ENCODE results near the gene HMX2. TPM values are rescaled to one million over a fixed set of nuclear protein-coding genes. Genes with fewer than 3 reads are reported as not detected.
"Not testable (repeated sequence)": the region's sequence is repeated elsewhere in the genome, so short reads cannot be mapped to it uniquely, and the experiment has no call there.

HMX2 gene
- total RNA-seq, 1 donor from 2014 or later = not detected

- peaks cover 10 to 48% (median 48%) of the 10 kb centered on the region in 3 donors for H3K36me3 ChIP-seq (ENCODE audit: control insufficient read depth in 3 of 3, insufficient read depth in 3 of 3, low read length in 3 of 3)
- H3K27me3 ChIP-seq (ENCODE audit: control insufficient read depth in 3 of 3, insufficient read depth in 3 of 3, low read length in 3 of 3) = no peaks in the 10 kb centered on the region
- H3K4me1 ChIP-seq (ENCODE audit: control insufficient read depth in 3 of 3, insufficient read depth in 3 of 3, low read length in 3 of 3) = no peaks in the 10 kb centered on the region
- no peak overlapping the region for H3K4me3 ChIP-seq (ENCODE audit: low read length in 3 of 3)
- no peaks in the 10 kb centered on the region for H3K9me3 ChIP-seq (ENCODE audit: control insufficient read depth in 3 of 3, low read length in 3 of 3)
- H3K9ac ChIP-seq (ENCODE audit: low read depth in 1 of 3, low read length in 3 of 3) = no peak overlapping the region
- no peak overlapping the region for H3K27ac ChIP-seq (ENCODE audit: low read depth, low read length)
Measured at GRCh38 chr10:123164319-123164718, 16.4 kb downstream of the HMX2 start.

- Histone ChIP-seq H3K36me3 (ENCODE audit: control insufficient read depth in 3 of 3, insufficient read depth in 3 of 3, low read length in 3 of 3) (peaks cover 10 to 48% (median 45%) of the 10 kb centered on the region in 3 donors), H3K9me3 (ENCODE audit: control insufficient read depth in 3 of 3, low read length in 3 of 3) (no peaks in the 10 kb centered on the region), H3K9ac (ENCODE audit: low read depth in 1 of 3, low read length in 3 of 3) (no peak overlapping the region), H3K4me1 (ENCODE audit: control insufficient read depth in 3 of 3, insufficient read depth in 3 of 3, low read length in 3 of 3) (no peaks in the 10 kb centered on the region), H3K27ac (ENCODE audit: low read depth, low read length) (no peak overlapping the region), H3K4me3 (ENCODE audit: low read length in 3 of 3) (no peak overlapping the region), H3K27me3 (ENCODE audit: control insufficient read depth in 3 of 3, insufficient read depth in 3 of 3, low read length in 3 of 3) (no peaks in the 10 kb centered on the region)
Measured at GRCh38 chr10:123165445-123166072, 17.6 kb downstream of the HMX2 start.

GRCh38 chr10:123166618-123167017 is 18.7 kb downstream of the HMX2 start:
- Histone ChIP-seq H3K4me1 (ENCODE audit: control insufficient read depth in 3 of 3, insufficient read depth in 3 of 3, low read length in 3 of 3) (no peaks in the 10 kb centered on the region), H3K27me3 (ENCODE audit: control insufficient read depth in 3 of 3, insufficient read depth in 3 of 3, low read length in 3 of 3) (no peaks in the 10 kb centered on the region), H3K4me3 (ENCODE audit: low read length in 3 of 3) (no peak overlapping the region), H3K9me3 (ENCODE audit: control insufficient read depth in 3 of 3, low read length in 3 of 3) (no peaks in the 10 kb centered on the region), H3K9ac (ENCODE audit: low read depth in 1 of 3, low read length in 3 of 3) (no peak overlapping the region), H3K27ac (ENCODE audit: low read depth, low read length) (no peak overlapping the region), H3K36me3 (ENCODE audit: control insufficient read depth in 3 of 3, insufficient read depth in 3 of 3, low read length in 3 of 3) (peaks cover 10 to 43% (median 41%) of the 10 kb centered on the region in 3 donors)

- no peak overlapping the region for H3K9ac ChIP-seq (ENCODE audit: low read depth in 1 of 3, low read length in 3 of 3)
- H3K27me3 ChIP-seq (ENCODE audit: control insufficient read depth in 3 of 3, insufficient read depth in 3 of 3, low read length in 3 of 3) = no peaks in the 10 kb centered on the region
- no peaks in the 10 kb centered on the region for H3K9me3 ChIP-seq (ENCODE audit: control insufficient read depth in 3 of 3, low read length in 3 of 3)
- no peaks in the 10 kb centered on the region for H3K4me1 ChIP-seq (ENCODE audit: control insufficient read depth in 3 of 3, insufficient read depth in 3 of 3, low read length in 3 of 3)
- H3K27ac ChIP-seq (ENCODE audit: low read depth, low read length) = no peak overlapping the region
- peaks cover 2 to 7% (median 7%) of the 10 kb centered on the region in 3 donors for H3K36me3 ChIP-seq (ENCODE audit: control insufficient read depth in 3 of 3, insufficient read depth in 3 of 3, low read length in 3 of 3)
- no peak overlapping the region for H3K4me3 ChIP-seq (ENCODE audit: low read length in 3 of 3)
Measured at GRCh38 chr10:123170961-123171360, 23.0 kb downstream of the HMX2 start.

GRCh38 chr10:123171616-123172015 is 23.7 kb downstream of the HMX2 start:
- not testable (repeated sequence) for H3K27ac ChIP-seq (ENCODE audit: low read depth, low read length); H3K27me3 ChIP-seq (ENCODE audit: control insufficient read depth in 3 of 3, insufficient read depth in 3 of 3, low read length in 3 of 3); H3K4me1 ChIP-seq (ENCODE audit: control insufficient read depth in 3 of 3, insufficient read depth in 3 of 3, low read length in 3 of 3); H3K9ac ChIP-seq (ENCODE audit: low read depth in 1 of 3, low read length in 3 of 3); H3K4me3 ChIP-seq (ENCODE audit: low read length in 3 of 3); H3K36me3 ChIP-seq (ENCODE audit: control insufficient read depth in 3 of 3, insufficient read depth in 3 of 3, low read length in 3 of 3); H3K9me3 ChIP-seq (ENCODE audit: control insufficient read depth in 3 of 3, low read length in 3 of 3)

- Histone ChIP-seq H3K27ac (ENCODE audit: low read depth, low read length) (no peak overlapping the region), H3K4me1 (ENCODE audit: control insufficient read depth in 3 of 3, insufficient read depth in 3 of 3, low read length in 3 of 3) (no peaks in the 10 kb centered on the region), H3K9me3 (ENCODE audit: control insufficient read depth in 3 of 3, low read length in 3 of 3) (no peaks in the 10 kb centered on the region), H3K4me3 (ENCODE audit: low read length in 3 of 3) (no peak overlapping the region), H3K9ac (ENCODE audit: low read depth in 1 of 3, low read length in 3 of 3) (no peak overlapping the region), H3K27me3 (ENCODE audit: control insufficient read depth in 3 of 3, insufficient read depth in 3 of 3, low read length in 3 of 3) (no peaks in the 10 kb centered on the region), H3K36me3 (ENCODE audit: control insufficient read depth in 3 of 3, insufficient read depth in 3 of 3, low read length in 3 of 3) (peaks cover 0 to 2% (median 0%) of the 10 kb centered on the region in 3 donors)
Measured at GRCh38 chr10:123175389-123176387, 27.8 kb downstream of the HMX2 start.

GRCh38 chr10:123178390-123178789 is 30.5 kb downstream of the HMX2 start:
- not testable (repeated sequence) for H3K4me1 ChIP-seq (ENCODE audit: control insufficient read depth in 3 of 3, insufficient read depth in 3 of 3, low read length in 3 of 3); H3K27ac ChIP-seq (ENCODE audit: low read depth, low read length); H3K27me3 ChIP-seq (ENCODE audit: control insufficient read depth in 3 of 3, insufficient read depth in 3 of 3, low read length in 3 of 3); H3K4me3 ChIP-seq (ENCODE audit: low read length in 3 of 3); H3K36me3 ChIP-seq (ENCODE audit: control insufficient read depth in 3 of 3, insufficient read depth in 3 of 3, low read length in 3 of 3); H3K9ac ChIP-seq (ENCODE audit: low read depth in 1 of 3, low read length in 3 of 3); H3K9me3 ChIP-seq (ENCODE audit: control insufficient read depth in 3 of 3, low read length in 3 of 3)

- Histone ChIP-seq H3K4me1 (ENCODE audit: control insufficient read depth in 3 of 3, insufficient read depth in 3 of 3, low read length in 3 of 3) (no peaks in the 10 kb centered on the region), H3K27ac (ENCODE audit: low read depth, low read length) (no peak overlapping the region), H3K27me3 (ENCODE audit: control insufficient read depth in 3 of 3, insufficient read depth in 3 of 3, low read length in 3 of 3) (no peaks in the 10 kb centered on the region), H3K36me3 (ENCODE audit: control insufficient read depth in 3 of 3, insufficient read depth in 3 of 3, low read length in 3 of 3) (peaks cover 0 to 2% (median 0%) of the 10 kb centered on the region in 3 donors), H3K9me3 (ENCODE audit: control insufficient read depth in 3 of 3, low read length in 3 of 3) (no peaks in the 10 kb centered on the region), H3K9ac (ENCODE audit: low read depth in 1 of 3, low read length in 3 of 3) (no peak overlapping the region), H3K4me3 (ENCODE audit: low read length in 3 of 3) (no peak overlapping the region)
Measured at GRCh38 chr10:123180101-123181090, 32.5 kb downstream of the HMX2 start.

- no peaks in the 10 kb centered on the region for H3K27me3 ChIP-seq (ENCODE audit: control insufficient read depth in 3 of 3, insufficient read depth in 3 of 3, low read length in 3 of 3)
- no peak overlapping the region for H3K27ac ChIP-seq (ENCODE audit: low read depth, low read length)
- no peaks in the 10 kb centered on the region for H3K36me3 ChIP-seq (ENCODE audit: control insufficient read depth in 3 of 3, insufficient read depth in 3 of 3, low read length in 3 of 3)
- H3K4me3 ChIP-seq (ENCODE audit: low read length in 3 of 3) = no peak overlapping the region
- no peak overlapping the region for H3K9ac ChIP-seq (ENCODE audit: low read depth in 1 of 3, low read length in 3 of 3)
- no peaks in the 10 kb centered on the region for H3K9me3 ChIP-seq (ENCODE audit: control insufficient read depth in 3 of 3, low read length in 3 of 3)
- H3K4me1 ChIP-seq (ENCODE audit: control insufficient read depth in 3 of 3, insufficient read depth in 3 of 3, low read length in 3 of 3) = no peaks in the 10 kb centered on the region
Measured at GRCh38 chr10:123183724-123184123, 35.8 kb downstream of the HMX2 start.
